NT2/D1 (cell line): ENCODE data around the gene MYLIP.

ENCODE experiments used
- SUZ12 ChIP-seq: IDR thresholded peaks from 2 replicates; pipeline ENCODE4 v1.6.1; 2011; ENCODE audit not compliant: insufficient read length, insufficient read depth; ENCODE audit errors: extremely low read depth
- YY1 ChIP-seq: IDR thresholded peaks from 2 replicates; pipeline ENCODE4 v1.6.1; 2011; ENCODE audit not compliant: insufficient read length, insufficient read depth

DNA sequence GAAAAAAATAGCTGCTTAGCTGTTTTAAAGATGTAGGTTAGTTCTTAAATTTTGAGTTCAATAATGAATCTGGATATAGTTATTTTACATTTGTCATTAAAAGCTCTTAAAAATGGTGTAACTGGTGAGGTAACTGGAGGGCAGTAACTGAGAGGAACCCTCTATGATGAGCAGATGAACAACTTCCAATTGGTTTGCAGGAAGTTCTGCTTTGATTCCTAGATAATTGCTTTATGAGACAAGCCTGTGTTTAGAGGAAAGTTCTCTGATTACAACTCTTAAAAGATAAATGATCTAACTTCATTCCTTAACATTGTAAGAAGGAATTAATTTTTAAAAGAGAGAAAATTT is 8.5 kb downstream of the MYLIP start:
- TF ChIP-seq YY1 (no peak), SUZ12 (no peak)
